ENCODE results near the gene CLDN18.

CLDN18 gene

DNA sequence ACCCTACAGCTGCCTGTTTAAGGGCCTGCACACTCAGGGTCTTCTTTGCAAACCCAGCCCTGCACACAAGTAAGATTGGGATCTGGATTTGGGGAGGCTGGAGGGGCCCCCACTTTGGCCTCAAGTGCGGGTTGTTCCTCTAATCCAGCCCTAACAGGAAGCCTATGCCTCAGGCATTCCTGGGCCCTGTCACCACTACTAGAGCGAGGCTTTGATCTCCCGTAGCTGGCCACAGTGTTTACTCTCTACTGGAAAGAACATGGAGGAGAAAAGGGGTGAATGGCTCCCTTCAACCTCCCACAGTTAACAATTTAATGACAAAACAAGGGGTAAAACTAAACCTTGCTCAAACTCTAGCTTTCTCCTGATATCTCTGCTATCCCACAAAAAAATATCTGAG lies 57.0 kb downstream of the CLDN18 start:
- FAIRE-seq (no peak), DNase-seq (ENCODE audit: insufficient read length, low spot score) (no peak)
- TF ChIP-seq PAX5 (IDR thresholded peaks at IDR 0.05; ENCODE audit: insufficient read depth, low read length, severe bottlenecking) (no peak), POLR2AphosphoS5 (IDR thresholded peaks at IDR 0.05; ENCODE audit: low read depth, low read length) (no peak), SPI1 (IDR thresholded peaks at IDR 0.05; ENCODE audit: low read depth, low read length) (no peak), TAF1 (IDR thresholded peaks at IDR 0.05; ENCODE audit: low read depth, low read length) (no peak), POU2F2 (IDR thresholded peaks at IDR 0.05; ENCODE audit: low read depth, low read length) (no peak), POLR2A (IDR thresholded peaks at IDR 0.05; ENCODE audit: low read depth, low read length) (no peak)

DNA sequence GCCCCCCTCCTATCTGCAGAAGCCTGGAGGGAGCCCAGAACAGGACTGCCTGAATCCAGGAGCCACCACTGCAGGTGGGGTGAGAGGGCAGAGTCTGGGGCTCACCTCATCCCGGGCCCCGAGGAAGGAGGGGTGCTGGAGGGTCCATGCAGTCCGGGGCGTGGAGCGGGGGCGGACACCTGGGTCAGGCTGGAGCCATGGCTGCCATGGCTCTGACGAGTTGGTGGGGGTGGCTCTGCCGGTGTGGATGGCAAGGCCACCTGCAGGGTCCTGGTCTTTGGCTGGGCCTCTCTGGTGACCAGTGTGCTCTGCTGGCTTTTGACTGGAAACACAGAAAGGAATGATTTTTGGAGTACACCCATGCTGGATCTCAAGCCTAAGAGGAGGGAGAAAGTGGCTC lies 58.1 kb downstream of the CLDN18 start:
- no peak for FAIRE-seq
- TF ChIP-seq PAX5 (IDR thresholded peaks at IDR 0.05; ENCODE audit: insufficient read depth, low read length, severe bottlenecking): no peak
- no peak for TF ChIP-seq POU2F2 (IDR thresholded peaks at IDR 0.05; ENCODE audit: low read depth, low read length)
- TF ChIP-seq SPI1 (IDR thresholded peaks at IDR 0.05; ENCODE audit: low read depth, low read length): no peak
- no peak for TF ChIP-seq POLR2A (IDR thresholded peaks at IDR 0.05; ENCODE audit: low read depth, low read length)
- no peak for DNase-seq (ENCODE audit: insufficient read length, low spot score)

DNA sequence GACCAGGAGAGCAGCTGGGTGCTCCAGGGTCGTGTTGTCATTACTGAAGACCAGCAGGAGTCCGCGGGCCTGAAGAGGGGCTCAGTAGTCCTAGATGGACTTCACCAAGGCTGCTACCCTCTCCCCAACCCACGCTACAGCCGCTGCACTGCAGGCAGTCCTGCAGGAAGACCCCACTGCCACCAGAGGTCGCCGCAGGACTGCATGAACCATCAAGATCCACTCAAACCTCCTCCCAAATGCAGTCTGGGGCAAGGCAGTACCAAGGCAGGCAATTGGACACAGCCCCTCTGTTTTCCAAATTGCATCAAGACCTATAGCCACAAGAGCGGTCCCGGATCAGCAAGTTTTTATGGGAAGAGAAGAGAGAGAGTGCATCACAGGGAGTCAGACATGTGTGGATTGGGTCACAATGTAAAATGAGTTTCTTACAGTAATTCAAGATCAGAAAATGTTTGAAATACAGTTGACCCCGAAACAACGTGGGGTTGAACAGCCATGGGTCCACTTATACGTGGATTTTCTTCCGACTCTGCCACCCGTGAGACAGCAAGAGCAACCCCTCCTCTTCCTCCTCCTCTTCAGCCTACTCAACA lies 58.7 kb downstream of the CLDN18 start:
- FAIRE-seq (peak; percentile 90), DNase-seq (ENCODE audit: insufficient read length, low spot score) (peak; percentile 74)
- TF ChIP-seq SPI1 (IDR thresholded peaks at IDR 0.05; ENCODE audit: low read depth, low read length) (no peak), TAF1 (IDR thresholded peaks at IDR 0.05; ENCODE audit: low read depth, low read length) (no peak), POLR2A (IDR thresholded peaks at IDR 0.05; ENCODE audit: low read depth, low read length) (no peak), POU2F2 (IDR thresholded peaks at IDR 0.05; ENCODE audit: low read depth, low read length) (no peak), POLR2AphosphoS5 (IDR thresholded peaks at IDR 0.05; ENCODE audit: low read depth, low read length) (no peak), PAX5 (IDR thresholded peaks at IDR 0.05; ENCODE audit: insufficient read depth, low read length, severe bottlenecking) (no peak)

GRCh38 chr3:138070006-138070405 lies 60.0 kb downstream of the CLDN18 start:
- FAIRE-seq (no peak), DNase-seq (ENCODE audit: insufficient read length, low spot score) (no peak)
- TF ChIP-seq PAX5 (IDR thresholded peaks at IDR 0.05; ENCODE audit: insufficient read depth, low read length, severe bottlenecking) (no peak), POU2F2 (IDR thresholded peaks at IDR 0.05; ENCODE audit: low read depth, low read length) (no peak), POLR2AphosphoS5 (IDR thresholded peaks at IDR 0.05; ENCODE audit: low read depth, low read length) (no peak), POLR2A (IDR thresholded peaks at IDR 0.05; ENCODE audit: low read depth, low read length) (no peak), SPI1 (IDR thresholded peaks at IDR 0.05; ENCODE audit: low read depth, low read length) (no peak), TAF1 (IDR thresholded peaks at IDR 0.05; ENCODE audit: low read depth, low read length) (no peak)

DNA sequence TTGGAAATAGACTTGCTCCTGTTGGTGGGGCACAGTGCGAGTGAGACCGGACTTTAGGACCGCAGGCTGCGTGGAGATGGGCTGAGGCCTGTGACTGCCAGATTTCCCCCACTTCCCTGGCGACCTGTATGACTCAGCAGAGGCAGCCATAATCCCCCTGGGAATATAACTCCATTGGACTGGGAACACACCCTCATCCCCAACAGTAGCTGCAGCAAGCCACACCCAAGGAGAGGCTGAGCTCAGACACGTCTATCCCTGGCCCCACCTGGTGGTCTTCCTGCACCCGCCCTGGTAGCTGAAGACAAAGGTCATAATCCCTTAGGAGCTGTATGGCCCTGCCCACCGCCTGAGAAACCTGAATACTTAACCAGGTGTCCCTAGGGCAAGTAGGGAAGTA lies 62.8 kb downstream of the CLDN18 start:
- no peak for DNase-seq (ENCODE audit: insufficient read length, low spot score)
- TF ChIP-seq POLR2A (IDR thresholded peaks at IDR 0.05; ENCODE audit: low read depth, low read length): no peak
- TF ChIP-seq PAX5 (IDR thresholded peaks at IDR 0.05; ENCODE audit: insufficient read depth, low read length, severe bottlenecking): no peak
- FAIRE-seq: no peak

DNA sequence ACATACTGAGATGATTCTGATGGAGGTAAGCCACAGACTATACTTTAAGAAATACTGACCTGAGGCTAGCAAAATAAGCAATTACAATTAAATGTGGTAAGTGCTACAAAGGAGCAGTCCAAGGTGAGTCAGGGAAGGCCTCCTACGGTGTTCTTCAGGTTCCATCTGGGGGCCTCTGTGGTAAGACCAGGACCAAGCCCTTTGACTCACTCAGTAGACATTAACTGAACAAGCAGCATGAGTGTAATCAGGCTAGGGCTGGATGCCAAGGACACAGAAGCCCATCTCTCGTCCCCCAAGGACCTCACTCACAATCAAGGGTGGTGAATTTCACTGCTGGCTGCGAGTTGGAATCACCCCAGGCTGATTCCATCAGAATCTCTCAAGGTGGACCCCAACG lies 68.1 kb downstream of the CLDN18 start:
- TF ChIP-seq POLR2A (IDR thresholded peaks at IDR 0.05; ENCODE audit: low read depth, low read length): no peak
- no peak for TF ChIP-seq TAF1 (IDR thresholded peaks at IDR 0.05; ENCODE audit: low read depth, low read length)
- no peak for TF ChIP-seq PAX5 (IDR thresholded peaks at IDR 0.05; ENCODE audit: insufficient read depth, low read length, severe bottlenecking)
- no peak for TF ChIP-seq SPI1 (IDR thresholded peaks at IDR 0.05; ENCODE audit: low read depth, low read length)
- no peak for TF ChIP-seq POU2F2 (IDR thresholded peaks at IDR 0.05; ENCODE audit: low read depth, low read length)
- TF ChIP-seq POLR2AphosphoS5 (IDR thresholded peaks at IDR 0.05; ENCODE audit: low read depth, low read length): no peak
- FAIRE-seq: no peak

DNA sequence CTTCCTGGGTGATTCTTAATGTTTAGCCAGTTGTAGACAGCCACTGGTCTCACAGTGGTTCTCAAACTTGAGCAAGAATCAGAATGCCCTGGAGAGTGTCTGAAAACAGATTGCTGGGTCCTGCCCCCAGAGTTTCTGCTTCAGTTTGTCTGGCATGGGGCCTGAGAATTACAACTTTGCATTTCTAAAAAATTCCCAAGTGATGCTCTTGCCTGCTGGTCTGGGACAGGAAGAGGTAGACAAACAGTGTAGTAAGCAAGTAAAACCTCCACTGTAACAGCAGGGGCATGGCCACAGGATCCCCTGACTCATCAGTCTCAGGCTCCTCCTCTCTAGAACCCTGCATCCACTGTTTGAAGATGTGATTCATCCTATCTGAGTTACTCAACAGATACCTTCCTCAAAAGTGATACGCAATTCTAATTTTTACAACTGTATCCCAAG lies 69.0 kb downstream of the CLDN18 start:
- FAIRE-seq (no peak), DNase-seq (ENCODE audit: insufficient read length, low spot score) (no peak)
- TF ChIP-seq TAF1 (IDR thresholded peaks at IDR 0.05; ENCODE audit: low read depth, low read length) (no peak), POU2F2 (IDR thresholded peaks at IDR 0.05; ENCODE audit: low read depth, low read length) (no peak), SPI1 (IDR thresholded peaks at IDR 0.05; ENCODE audit: low read depth, low read length) (no peak), POLR2A (IDR thresholded peaks at IDR 0.05; ENCODE audit: low read depth, low read length) (no peak), PAX5 (IDR thresholded peaks at IDR 0.05; ENCODE audit: insufficient read depth, low read length, severe bottlenecking) (no peak), POLR2AphosphoS5 (IDR thresholded peaks at IDR 0.05; ENCODE audit: low read depth, low read length) (no peak)

More for the DNA sequence above, 68.1 kb downstream of the CLDN18 start:
- DNase-seq (ENCODE audit: insufficient read length, low spot score): no peak

DNA sequence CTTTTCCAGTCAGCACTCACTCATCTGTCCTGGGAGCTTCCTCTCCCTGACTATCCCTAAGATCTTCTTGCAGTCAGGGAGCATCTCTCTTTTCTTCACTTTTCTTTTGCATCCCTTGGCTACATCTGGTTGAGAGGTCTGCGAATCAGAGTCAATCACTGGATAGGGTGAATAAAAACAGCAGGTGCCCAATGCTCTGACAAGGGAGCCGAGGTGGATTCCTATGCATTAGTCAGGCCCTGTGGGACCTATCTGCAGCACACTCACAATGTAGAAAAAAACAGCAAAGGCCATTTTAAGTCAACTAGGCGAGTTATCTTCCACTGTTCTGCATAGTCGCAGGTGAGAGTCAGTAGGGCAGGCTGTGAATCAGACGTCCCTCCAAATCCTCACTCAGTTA lies 69.9 kb downstream of the CLDN18 start:
- DNase-seq (ENCODE audit: insufficient read length, low spot score): no peak
- no peak for FAIRE-seq
- no peak for TF ChIP-seq POLR2AphosphoS5 (IDR thresholded peaks at IDR 0.05; ENCODE audit: low read depth, low read length)
- no peak for TF ChIP-seq TAF1 (IDR thresholded peaks at IDR 0.05; ENCODE audit: low read depth, low read length)
- TF ChIP-seq PAX5 (IDR thresholded peaks at IDR 0.05; ENCODE audit: insufficient read depth, low read length, severe bottlenecking): no peak
- no peak for TF ChIP-seq SPI1 (IDR thresholded peaks at IDR 0.05; ENCODE audit: low read depth, low read length)
- no peak for TF ChIP-seq POU2F2 (IDR thresholded peaks at IDR 0.05; ENCODE audit: low read depth, low read length)
- no peak for TF ChIP-seq POLR2A (IDR thresholded peaks at IDR 0.05; ENCODE audit: low read depth, low read length)

DNA sequence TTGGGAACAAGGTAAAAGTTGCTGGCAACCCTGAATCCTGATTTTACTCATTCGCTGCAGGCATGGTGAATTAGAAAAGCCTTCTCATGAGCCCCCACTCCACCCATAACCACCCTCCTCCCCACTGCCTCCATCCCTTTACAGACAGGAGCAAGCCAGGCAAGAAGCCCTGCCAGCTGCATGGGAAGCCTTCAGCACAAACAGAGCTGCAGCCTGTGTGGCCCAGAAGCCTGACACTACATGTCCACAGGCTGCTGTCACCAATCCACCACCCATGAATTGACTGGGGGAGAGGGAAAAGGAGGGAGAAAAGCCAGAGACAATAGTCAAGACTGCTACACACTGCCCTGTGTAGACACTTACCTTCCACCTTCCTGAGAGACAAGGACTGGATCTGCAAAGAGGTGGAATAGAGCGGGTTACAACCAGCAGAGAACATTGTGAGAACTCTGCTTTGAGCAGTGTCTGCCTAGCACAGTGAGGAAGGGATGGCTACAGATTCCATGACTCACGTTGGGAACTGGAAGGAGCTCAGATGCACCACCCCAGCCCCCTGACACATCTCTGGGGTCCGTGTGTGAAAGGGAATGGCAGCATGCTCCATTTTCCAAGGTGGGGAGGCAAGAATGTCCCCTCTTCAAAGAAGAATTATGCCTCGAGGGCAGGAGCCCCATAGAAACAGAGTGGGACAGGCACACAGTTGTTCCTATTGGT lies 71.6 kb downstream of the CLDN18 start:
- no peak for FAIRE-seq
- no peak for TF ChIP-seq POLR2A (IDR thresholded peaks at IDR 0.05; ENCODE audit: low read depth, low read length)
- no peak for TF ChIP-seq PAX5 (IDR thresholded peaks at IDR 0.05; ENCODE audit: insufficient read depth, low read length, severe bottlenecking)
- no peak for TF ChIP-seq TAF1 (IDR thresholded peaks at IDR 0.05; ENCODE audit: low read depth, low read length)
- no peak for TF ChIP-seq SPI1 (IDR thresholded peaks at IDR 0.05; ENCODE audit: low read depth, low read length)
- TF ChIP-seq POU2F2 (IDR thresholded peaks at IDR 0.05; ENCODE audit: low read depth, low read length): no peak
- no peak for TF ChIP-seq POLR2AphosphoS5 (IDR thresholded peaks at IDR 0.05; ENCODE audit: low read depth, low read length)
- no peak for DNase-seq (ENCODE audit: insufficient read length, low spot score)

All from GM12891 (cell line).